ENCODE data around the gene CDK1. TPM values are rescaled to one million over a fixed set of nuclear protein-coding genes. Genes with fewer than 3 reads are reported as not detected.
A peak's percentile ranks its signal among the peaks of the same experiment; 100 is the strongest.

Gene CDK1
- total RNA-seq, 1 donor from 2014 or later: 70.1 TPM

DNA sequence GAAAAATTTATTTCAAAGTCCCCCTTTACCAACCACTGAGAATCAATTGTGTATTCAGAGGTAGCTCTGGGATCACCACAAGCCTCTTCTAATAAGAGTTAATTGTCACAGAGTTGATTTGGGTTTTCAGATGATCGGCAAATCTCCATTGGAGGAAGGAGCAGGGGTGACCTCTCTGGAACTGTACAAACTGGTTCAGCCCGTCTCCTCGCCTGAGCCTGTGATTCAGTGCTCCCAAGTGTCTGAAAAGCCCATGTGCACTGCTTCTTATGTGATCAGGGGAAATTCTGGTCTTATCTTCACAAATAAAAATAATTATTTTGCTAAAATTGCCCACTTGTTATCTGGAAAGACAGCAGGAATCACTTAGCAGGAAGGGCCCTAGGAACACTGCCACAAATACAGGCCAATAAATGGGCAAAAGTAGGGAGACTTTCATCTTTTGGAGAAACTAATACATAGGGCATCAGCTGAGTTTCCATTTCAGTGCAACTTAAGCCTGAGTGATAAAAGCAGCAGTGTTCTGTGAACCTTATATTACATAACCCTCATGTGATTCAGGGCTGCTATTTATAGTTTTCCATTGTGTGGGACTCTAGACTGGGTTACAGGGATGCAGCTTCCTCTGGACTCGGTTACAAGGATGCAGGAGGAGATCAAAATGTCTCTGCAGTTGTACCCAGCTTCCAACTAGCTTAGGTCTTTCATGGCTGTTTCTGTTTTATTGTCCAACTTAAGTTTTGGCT, 32.3 kb downstream of the CDK1 start:
- H3K4me1 Mint-ChIP-seq (ENCODE audit: unreplicated experiment): peaks cover 17% of the 10 kb centered on the region
- peak overlapping the region; percentile 15 for H3K27ac Mint-ChIP-seq
- no peak for DNase-seq (ENCODE audit: extremely low spot score, unreplicated experiment)
- H3K36me3 Mint-ChIP-seq: no peaks in the 10 kb centered on the region
- TF ChIP-seq, protein P1, sequence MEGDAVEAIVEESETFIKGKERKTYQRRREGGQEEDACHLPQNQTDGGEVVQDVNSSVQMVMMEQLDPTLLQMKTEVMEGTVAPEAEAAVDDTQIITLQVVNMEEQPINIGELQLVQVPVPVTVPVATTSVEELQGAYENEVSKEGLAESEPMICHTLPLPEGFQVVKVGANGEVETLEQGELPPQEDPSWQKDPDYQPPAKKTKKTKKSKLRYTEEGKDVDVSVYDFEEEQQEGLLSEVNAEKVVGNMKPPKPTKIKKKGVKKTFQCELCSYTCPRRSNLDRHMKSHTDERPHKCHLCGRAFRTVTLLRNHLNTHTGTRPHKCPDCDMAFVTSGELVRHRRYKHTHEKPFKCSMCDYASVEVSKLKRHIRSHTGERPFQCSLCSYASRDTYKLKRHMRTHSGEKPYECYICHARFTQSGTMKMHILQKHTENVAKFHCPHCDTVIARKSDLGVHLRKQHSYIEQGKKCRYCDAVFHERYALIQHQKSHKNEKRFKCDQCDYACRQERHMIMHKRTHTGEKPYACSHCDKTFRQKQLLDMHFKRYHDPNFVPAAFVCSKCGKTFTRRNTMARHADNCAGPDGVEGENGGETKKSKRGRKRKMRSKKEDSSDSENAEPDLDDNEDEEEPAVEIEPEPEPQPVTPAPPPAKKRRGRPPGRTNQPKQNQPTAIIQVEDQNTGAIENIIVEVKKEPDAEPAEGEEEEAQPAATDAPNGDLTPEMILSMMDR (conservative IDR thresholded peaks at IDR 0.05): no peak
- peaks cover 3% of the 10 kb centered on the region for H3K9me3 Mint-ChIP-seq
- H3K27me3 Mint-ChIP-seq: no peaks in the 10 kb centered on the region
- H3K4me3 Mint-ChIP-seq: no peak overlapping the region

DNA sequence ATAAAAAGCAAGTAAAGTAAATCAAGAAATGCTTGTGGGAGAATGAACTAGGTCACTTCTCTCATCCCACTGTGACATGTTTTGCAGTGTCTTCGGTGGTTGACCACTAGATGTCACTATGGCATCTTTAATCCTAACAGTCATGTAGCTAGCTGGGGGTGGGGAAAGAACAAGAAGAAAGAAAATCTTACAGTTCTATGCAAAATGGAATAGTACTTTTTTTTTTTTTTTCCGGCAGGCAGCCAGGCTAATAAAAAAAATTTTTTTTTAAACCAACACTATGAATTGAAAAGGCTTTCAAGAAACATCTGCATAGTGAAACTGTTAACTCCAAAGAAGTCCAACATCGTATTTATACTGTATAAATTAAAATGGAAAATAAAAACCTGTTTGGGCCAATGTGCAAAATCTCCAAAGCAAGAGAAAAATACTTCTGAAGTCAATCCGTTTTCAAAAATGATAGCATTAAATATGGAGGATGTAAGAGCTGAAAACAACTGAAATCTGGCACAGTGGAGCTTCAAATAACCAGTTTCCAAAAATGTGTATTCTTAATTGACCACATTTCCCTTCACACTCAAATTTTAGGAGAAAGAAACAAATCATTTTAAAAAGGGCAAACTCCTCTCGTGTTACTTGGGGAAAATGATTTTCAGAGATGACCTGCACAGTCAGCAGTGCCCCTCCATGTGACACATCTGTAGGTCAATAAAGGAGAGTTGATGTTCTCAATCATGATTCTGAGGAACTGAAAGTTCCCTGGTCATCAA, 38.5 kb downstream of the CDK1 start:
- H3K9me3 Mint-ChIP-seq: no peaks in the 10 kb centered on the region
- no peaks in the 10 kb centered on the region for H3K36me3 Mint-ChIP-seq
- TF ChIP-seq, protein P1 (conservative IDR thresholded peaks at IDR 0.05): peak; percentile 91
- H3K4me1 Mint-ChIP-seq (ENCODE audit: unreplicated experiment): peaks cover 42% of the 10 kb centered on the region
- H3K27ac Mint-ChIP-seq: no peak overlapping the region
- no peak for DNase-seq (ENCODE audit: extremely low spot score, unreplicated experiment)
- H3K27me3 Mint-ChIP-seq: peaks cover 2% of the 10 kb centered on the region
- H3K4me3 Mint-ChIP-seq: no peak overlapping the region

DNA sequence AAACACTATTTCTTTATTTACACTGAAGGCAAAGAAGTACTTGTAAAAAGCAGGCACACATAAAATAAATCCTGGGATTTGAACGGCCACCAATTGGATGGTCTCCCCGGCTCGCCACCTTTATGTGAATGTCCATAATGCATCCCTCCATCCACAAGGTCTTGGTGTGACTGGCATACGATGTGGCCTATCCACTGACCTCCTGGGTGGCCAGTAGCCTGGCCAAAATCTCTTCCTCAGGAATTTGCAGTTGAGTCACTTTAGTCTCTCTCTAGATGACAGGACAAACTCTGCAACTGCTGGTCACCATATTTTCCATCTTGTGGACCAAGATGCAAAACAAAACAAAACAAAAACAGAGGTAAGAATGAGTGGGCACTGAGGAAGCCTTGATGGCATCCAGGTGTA, 39.1 kb downstream of the CDK1 start:
- Mint-ChIP-seq H3K27me3 (peaks cover 2% of the 10 kb centered on the region), H3K4me3 (no peak overlapping the region), H3K4me1 (ENCODE audit: unreplicated experiment) (peaks cover 42% of the 10 kb centered on the region), H3K27ac (no peak overlapping the region), H3K9me3 (no peaks in the 10 kb centered on the region), H3K36me3 (no peaks in the 10 kb centered on the region)
- DNase-seq (ENCODE audit: extremely low spot score, unreplicated experiment): no peak
- TF ChIP-seq, protein P1 (conservative IDR thresholded peaks at IDR 0.05): no peak

DNA sequence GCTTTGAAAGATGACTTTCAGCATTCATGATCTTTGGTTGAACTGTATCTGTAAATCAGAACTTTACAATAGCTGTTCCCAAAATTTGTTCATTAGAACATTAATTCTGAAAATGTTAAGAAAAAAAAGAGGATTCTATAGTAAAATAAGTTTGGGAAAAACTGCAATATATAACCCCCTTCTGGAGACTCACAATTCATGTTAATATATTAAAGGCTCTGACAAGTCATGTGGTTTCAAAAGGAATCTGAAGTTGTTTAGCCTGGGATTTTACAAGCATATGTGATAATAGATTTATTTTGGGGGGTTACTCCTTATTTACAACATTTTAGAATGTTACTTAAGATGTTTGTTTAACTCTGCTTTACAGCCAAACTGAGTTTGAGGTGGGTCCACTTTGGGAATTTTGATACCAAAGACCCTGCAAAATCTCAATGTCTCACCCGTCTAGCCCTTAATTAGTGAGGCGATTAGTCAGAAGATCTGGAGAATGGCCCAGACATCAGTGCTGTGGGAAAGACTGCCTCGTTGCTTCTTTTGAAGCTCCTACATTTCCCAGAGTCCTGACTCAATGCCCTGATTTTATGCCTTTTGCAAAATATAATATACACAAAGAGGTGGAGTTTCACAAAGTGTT, 40.0 kb downstream of the CDK1 start:
- peaks cover 48% of the 10 kb centered on the region for H3K4me1 Mint-ChIP-seq (ENCODE audit: unreplicated experiment)

DNA sequence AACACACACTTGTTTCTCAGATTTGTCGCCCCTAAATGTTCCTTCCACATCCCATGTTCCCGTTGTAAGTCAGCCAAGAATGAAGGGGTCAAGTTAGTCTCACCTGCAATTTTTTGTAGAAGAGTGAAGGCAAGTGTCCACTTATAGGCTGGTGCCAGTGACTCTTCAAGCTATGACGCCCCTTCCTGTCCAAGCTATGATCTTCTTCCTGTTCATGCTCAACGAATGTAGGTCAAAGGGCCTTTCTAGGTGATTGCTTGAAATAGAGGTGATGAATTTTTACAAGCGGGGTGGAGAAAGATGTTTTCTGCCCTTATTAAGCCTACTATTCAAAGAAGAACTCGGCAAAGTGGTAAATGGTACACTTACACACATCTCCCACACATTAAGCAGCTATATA, 41.0 kb downstream of the CDK1 start:
- Mint-ChIP-seq H3K4me3 (no peak overlapping the region), H3K27ac (no peak overlapping the region), H3K4me1 (ENCODE audit: unreplicated experiment) (peaks cover 50% of the 10 kb centered on the region), H3K27me3 (peaks cover 2% of the 10 kb centered on the region), H3K36me3 (no peaks in the 10 kb centered on the region), H3K9me3 (no peaks in the 10 kb centered on the region)
- no peak for DNase-seq (ENCODE audit: extremely low spot score, unreplicated experiment)
- TF ChIP-seq, protein P1 (conservative IDR thresholded peaks at IDR 0.05): no peak

More for the DNA sequence above, 40.0 kb downstream of the CDK1 start:
- peaks cover 2% of the 10 kb centered on the region for H3K27me3 Mint-ChIP-seq
- no peak overlapping the region for H3K4me3 Mint-ChIP-seq
- no peaks in the 10 kb centered on the region for H3K36me3 Mint-ChIP-seq
- H3K9me3 Mint-ChIP-seq: no peaks in the 10 kb centered on the region
- TF ChIP-seq, protein P1 (conservative IDR thresholded peaks at IDR 0.05): no peak
- no peak overlapping the region for H3K27ac Mint-ChIP-seq
- no peak for DNase-seq (ENCODE audit: extremely low spot score, unreplicated experiment)

All from type B pancreatic cell (in vitro differentiated cells).